GM18861 (cell line): Measurements from ENCODE around the gene RXRG.

Experiments
- ATAC-seq: cut with Tn5 transposase; IDR thresholded peaks from one replicate; pipeline ENCODE4 v1.9.1; 2021; ENCODE audit not compliant: unreplicated experiment

The RXRG gene

DNA sequence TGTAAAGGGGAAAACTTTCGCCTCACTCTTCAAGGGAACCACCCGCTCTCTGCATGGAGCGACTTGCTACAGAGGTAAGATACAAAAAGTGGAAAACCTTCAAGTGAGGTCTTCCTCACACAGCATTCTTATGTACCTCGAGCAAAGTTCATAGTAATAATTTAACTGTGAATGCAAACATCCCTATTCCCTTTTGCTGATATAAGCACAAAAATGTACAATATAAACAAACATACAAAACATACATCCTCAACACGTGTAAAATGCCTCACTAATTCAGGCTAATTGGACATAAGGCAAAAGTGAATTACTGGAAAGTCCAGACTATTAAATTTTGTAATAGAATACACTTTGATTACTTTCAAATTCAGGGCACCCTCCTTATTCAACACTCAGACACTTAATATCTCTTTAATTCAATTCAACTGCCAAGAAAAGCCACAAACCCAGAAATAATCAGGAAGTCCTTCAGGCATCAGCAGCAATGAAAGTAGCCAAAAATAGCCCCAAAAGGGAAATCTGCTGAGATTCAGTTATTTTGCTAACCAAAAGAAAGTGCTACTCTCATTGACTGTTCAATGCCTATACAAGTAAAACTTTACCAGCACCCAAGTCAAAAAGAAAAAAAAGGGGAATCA lies 73.2 kb downstream of the RXRG start:
- ATAC-seq: no peak

DNA sequence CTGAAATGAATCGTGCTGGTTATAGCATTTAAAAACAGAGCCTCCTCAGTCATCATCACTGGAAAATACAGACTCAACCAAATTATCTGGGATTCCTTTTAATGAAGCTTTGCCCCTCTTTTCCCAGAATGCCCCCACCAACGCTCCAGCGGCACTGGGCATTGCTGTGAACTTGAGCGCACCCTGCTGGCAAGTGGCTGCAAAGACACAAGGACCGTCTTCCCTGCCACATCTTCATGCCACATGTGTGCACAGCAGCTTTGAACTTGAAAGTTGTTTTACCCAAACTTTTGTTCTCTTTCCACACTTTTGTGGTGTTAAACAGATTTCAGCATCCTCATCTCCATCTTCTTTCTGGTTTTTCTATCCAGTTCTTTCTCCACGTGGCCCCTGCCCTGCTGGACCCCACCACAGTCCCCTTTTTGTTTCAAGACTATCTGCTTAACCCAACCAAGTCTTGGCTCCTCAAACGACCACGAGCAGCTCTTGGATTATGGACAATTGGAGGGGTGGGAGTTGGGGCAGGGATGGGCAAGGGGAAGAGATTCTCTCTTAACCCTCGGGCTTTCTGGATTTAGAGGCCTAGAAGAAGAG lies 75.6 kb downstream of the RXRG start:
- ATAC-seq: peak; percentile 62

DNA sequence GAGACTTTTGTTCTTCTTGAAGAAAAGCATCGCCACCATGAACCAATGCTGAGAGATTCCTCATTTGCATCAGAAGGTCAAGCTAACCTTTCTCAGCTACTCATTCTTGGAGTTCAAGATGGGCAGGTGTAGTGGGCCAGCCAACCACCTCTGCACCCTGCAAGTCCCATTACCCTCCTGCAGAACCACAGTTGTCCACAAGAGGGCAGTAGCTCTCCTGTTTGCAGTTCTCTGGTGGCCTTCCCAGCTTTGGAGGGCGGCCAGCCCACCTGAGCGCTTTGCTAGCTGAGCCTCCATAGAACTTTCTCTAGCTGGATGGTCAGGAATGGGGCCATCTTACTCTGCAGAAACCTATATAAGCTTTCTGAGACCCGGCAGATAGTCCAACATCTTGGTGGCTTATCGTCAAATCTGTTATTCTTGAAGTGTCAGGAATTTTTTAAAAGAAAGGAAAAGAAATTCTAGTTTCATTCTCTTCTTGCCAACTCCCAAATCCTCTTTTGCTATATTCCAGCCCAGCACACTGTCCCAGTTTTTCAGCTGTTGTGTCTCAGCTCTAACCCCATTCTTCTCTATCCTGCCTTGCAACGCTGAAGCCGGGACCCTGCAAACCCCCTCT lies 77.4 kb downstream of the RXRG start:
- peak; percentile 74 for ATAC-seq

DNA sequence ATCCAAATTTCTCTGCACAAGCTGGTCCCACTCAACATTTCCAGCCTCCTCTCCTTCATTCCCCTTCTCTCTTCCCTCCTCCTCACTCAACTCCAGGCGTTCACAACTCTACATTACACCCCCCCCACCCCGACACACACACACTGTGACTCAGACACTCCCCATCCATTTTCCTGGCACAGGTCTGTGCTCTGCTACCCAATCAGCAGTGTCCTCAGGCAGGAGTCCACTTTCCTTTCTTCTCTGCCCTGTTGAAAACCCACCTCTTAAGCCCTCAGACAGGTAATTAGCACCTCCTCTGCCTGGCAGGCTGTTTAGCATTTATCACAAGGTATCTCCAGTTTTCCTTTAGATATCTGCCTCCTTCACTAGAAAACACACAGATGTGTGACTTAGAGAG lies 79.6 kb downstream of the RXRG start:
- ATAC-seq: no peak

DNA sequence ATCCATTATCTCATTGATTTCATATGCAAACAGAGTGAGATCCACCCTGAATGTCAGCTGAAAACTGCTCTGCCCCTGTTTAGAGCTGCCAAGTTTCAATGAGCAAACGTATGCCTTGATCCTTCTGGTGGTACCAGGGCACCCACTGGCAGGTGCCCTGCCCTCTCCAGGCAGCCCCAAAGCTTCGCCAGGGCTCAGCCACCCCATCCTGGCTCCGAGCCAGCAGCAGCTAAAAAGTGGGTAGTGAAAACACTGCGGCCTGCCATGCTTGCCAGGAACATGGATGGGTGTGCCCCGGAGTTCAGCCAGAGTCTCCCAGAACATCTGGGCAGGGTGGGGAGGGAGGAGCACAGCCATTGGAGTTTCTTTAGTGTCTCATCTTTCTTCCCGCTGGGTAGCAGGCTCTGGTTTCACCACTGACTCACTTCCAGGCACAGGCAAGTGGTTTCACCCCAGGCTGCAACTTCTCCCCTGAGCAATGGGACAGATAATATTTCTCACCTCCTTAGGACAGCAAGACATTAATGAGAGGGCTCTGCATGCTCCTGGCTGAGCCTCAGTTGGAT lies 80.3 kb downstream of the RXRG start:
- no peak for ATAC-seq

DNA sequence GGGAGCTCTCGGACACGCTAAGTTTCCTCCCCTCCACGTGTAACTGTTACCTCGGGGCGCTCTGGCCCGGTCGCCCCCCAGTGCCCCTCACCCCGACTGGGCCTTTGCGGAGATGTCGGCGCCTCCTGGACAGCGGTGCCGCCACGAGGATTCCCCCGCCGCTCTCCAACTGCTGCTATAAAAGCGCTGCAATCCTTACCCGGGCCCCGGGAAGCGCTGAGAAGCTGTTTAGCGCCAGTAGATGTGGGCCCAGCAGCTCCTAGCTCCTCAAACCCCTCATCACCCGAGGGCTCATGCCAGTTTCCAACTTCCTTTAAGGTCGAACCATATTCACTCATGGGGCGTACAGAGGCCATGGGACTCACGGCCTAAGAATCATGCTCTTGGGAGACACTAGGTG lies 88.0 kb downstream of the RXRG start:
- ATAC-seq: no peak

DNA sequence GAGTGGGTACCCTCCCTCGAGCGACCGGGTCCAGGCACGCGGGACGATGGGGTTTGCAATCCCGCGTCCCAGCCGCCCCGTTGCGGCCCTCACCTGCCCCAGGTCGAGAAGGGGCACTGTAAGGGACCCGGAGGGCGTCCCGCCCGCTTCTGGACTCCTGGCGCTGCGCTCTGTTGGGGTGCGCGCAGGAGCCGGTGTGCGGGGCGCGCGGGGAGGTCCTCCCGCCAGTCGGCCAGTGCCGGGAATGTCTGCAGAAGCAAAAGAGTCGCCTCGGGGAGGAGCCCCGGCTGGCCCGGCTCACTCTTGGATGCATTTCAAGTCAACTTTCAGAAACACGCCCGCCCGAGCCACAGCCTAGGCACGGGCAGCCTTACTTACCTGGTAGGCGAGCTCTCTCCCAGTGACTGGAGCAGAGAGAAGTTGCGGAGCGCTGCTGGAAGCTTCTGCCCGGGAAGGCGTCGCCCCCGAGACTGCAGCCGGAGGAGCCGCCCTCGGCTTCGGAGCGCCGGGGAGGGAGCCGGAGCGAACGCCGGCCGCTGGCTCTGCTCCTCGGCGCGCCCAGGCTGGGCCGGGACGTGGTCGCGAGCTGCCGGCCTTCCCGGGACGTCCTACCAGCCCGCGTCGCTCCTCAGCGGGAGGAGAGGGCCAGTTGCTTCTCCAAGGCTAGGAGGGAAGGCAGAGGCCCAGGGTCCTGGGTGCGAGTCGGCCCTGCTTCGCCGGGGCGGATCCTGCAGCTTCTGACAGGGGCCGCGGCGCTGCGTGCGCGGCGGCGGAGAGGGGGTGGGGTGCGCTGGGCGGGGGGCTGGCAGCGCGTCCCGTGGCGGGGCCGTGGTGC lies 88.7 kb downstream of the RXRG start, which contains the start of gene LMX1A:
Gene LMX1A (minus strand): TSS at position 739 of the 835 bp plus-strand sequence. CDS start 1,156 bp downstream, outside the sequence.
- no peak for ATAC-seq

DNA sequence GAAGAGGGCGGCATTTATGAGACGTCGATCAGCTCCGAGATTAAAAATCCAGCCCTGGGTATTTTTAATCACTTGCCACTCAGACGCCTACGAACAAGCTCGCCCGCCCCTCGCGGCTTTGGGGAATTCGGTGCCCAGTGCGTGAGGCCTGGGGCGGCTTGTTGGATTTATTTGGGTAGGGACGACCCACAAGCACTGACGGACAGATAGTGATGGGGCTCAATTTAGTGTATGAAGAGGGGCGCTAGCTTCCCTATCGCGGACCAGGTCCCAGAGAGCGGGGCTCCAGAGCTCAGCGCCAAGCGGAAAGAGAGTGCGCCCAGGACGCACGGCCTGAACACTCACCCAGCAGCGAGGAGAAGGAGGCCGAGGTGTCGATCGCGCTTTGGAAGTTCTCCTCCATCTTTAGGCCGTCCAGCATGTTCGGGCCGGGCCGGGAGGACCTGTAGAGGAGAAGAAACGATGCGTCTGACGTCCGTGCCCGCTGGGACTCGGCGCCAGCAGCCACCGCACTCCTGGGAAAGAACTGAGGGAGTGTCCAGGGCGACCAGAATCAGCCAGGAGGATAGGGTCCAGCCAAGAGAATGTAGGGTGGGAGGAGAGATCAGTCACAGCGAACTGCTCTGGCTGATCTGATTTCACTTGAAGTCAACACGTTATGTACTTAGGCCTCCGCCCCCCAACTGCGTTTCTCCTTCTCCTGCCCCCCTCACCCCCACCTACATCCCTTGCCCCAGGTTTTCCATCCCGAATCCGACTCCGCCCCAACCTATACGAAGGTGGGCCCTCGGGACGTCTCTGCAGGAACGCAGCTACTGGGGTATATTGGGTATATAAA lies 89.6 kb downstream of the RXRG start:
- no peak for ATAC-seq

DNA sequence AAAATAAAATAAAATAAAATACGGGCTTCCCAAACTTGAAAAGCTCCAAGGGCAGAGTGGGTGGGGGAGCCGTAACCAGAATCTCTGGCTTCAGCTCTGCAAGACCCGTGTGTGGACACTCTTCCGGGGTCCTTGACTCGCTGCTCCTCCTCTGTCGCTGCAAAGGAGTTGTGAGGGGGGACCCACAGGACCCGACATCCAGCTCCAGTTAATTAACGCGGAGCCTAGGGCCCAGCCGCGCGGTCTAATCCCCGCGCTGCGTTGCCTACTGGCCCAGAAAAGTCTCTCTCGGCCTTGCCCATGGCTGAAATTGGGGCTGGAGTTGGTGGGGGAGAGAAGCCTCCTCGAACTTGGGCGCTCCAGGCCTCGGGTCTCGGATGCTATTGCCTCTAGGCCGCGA lies 90.2 kb downstream of the RXRG start:
- ATAC-seq: no peak

DNA sequence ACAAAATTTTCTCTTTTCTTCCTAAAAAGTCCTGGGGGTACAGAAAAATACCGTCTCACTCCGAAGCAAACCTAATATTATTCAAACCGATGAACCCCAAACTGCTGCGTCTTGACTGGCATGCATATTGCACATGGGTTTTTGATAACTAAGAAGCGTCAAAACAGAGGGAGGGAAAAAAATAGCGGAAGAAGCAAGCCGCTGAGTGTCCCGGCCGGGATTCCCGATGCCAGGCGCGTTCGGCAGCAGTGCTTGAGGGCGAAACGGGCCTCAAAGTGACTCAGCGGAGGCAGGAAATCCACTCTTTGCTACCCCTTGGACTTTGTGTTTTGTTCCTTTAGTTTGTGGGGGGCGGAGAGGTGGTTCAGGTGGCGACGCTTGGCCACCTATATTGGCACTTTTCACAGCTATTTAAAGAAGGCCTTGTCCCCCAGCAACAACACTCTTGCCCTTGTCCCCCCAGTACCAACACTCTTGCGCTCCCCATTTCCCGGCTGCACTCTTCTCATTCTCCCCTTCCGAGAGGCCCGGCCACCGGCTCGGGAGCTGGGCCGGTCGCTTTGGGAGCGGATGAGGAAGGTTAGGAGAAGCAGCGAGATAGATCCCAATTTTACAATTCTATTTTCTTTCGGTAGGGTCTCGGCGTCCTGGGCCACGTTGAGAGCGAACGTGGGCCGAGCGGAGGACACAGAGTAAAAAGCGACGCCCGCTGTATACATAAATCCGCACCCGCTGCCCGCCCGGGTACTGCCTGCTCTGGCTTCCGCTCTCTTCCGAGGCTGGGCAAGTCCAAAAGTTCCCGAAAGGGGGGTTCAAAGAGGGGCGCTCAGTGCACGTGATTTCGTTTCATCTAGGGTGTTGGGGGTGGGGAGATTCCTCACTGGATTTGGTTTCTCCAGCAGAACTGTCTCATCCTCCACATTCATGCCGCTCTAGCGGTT lies 90.9 kb downstream of the RXRG start:
- no peak for ATAC-seq

DNA sequence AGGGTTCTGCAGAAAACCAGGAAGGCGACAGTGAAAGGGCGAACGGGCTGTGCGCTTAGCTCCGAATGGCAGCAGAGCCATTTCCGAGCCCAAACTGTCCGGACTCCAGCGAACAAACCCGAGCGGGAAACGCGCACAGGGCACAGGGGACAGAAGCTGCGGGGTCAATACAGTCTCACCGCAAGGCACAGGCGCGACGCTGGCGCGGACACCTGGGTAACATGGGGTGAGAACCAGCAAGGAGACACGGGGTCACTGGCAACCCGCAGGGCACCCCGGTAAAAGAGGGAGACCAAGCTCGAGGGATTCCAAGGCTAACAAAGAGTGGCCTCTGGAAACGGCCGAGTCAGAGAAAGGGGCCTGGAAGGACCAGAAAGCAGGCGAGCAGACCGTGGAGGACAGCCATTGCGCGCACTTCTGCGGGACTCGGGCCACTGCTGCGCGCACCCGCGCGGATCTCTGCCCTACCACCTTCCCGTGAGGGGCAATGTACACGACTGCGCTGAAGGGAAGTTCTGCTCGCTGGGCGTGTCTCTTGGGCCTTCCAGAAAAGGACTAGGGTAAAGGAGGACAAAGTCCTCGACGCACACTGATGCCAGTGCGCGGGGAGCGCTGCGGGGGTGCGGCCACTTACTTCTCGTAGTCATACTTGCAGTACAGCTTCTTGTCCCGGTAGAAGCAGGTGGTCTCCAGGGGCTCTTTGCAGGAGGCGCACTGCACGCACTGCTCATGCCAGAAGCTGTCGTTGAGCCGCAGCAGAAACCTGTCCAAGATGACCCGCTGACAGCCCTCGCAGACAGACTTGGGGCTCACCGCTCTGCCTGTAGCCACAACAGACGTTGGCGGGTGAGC lies 92.3 kb downstream of the RXRG start:
- ATAC-seq: no peak

DNA sequence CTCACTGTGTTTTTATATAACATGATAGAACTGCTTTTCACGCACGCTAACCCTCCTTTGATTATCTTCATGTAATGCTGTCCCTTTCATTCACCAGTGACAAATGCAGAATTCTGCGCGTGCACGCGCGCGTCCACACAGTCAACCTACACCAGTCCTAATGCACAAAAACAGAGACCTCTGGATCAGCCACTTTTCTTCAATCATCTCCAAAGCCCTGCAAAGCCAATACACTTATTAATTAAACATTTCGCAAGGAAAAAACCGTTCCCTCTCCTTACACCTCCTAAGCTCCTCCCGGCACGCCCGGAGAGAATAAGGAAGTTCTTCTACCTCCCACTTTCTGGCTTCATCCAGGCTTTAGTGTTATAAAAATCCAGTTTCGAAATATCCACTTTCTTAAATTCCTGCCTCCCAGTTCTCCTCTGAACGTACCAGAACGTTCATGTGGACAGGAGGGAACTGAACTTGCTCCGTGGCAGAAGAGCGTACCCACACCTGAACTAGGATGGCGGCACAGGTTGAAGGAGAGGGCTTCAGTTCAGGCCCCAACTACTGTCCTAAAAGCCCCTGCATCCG lies 93.0 kb downstream of the RXRG start:
- ATAC-seq: no peak
